ENCODE measurements around the gene NKX2-8.
A peak's percentile ranks its signal among the peaks of the same experiment; 100 is the strongest.
"Not testable (repeated sequence)": the region's sequence is repeated elsewhere in the genome, so short reads cannot be mapped to it uniquely, and the experiment has no call there.

NKX2-8 gene

GRCh38 chr14:36579573-36580140 is 2.8 kb downstream of the NKX2-8 start:
- no peak for DNase-seq

GRCh38 chr14:36579001-36579555 is 3.3 kb downstream of the NKX2-8 start:
- no peak for DNase-seq

- no peak for DNase-seq
These were observed 12.3 kb downstream of the NKX2-8 start for GRCh38 chr14:36570065-36570464.

- no peak for DNase-seq
These were observed 25.5 kb downstream of the NKX2-8 start for GRCh38 chr14:36556811-36557433.

- DNase-seq = no peak
These were observed 26.2 kb downstream of the NKX2-8 start for GRCh38 chr14:36555998-36556743.

GRCh38 chr14:36553656-36554260 is 28.7 kb downstream of the NKX2-8 start:
- peak; percentile 33 for DNase-seq

GRCh38 chr14:36550899-36551298 is 31.5 kb downstream of the NKX2-8 start:
- no peak for DNase-seq

GRCh38 chr14:36544280-36544679 is 38.1 kb downstream of the NKX2-8 start:
- DNase-seq = not testable (repeated sequence)

GRCh38 chr14:36538051-36538450 is 44.4 kb downstream of the NKX2-8 start:
- DNase-seq = no peak
